ENCODE data around the gene BLMH.

BLMH gene

GRCh38 chr17:30253312-30253711, 38.4 kb downstream of the BLMH start:
- H3K9me3 ChIP-seq (ENCODE audit: insufficient read depth, low read depth, low read length), result no peaks in the 10 kb centered on the region
- H2AFZ ChIP-seq (ENCODE audit: low read length), result no peak overlapping the region
- TF ChIP-seq EZH2phosphoT487 (IDR thresholded peaks at IDR 0.05; ENCODE audit: borderline replicate concordance), result no peak
- no peak for TF ChIP-seq CTCF (conservative IDR thresholded peaks at IDR 0.05; ENCODE audit: low read length)
- H3K4me3 ChIP-seq (ENCODE audit: low read length, poor library complexity, severe bottlenecking), result no peak overlapping the region
- peaks cover 7% of the 10 kb centered on the region for H3K4me1 ChIP-seq (ENCODE audit: insufficient read depth, low read length, poor library complexity, severe bottlenecking)
- H3K4me2 ChIP-seq (ENCODE audit: low read depth, low read length, poor library complexity, severe bottlenecking), result no peak overlapping the region
- H3K36me3 ChIP-seq (ENCODE audit: insufficient read depth, low read length), result peaks cover 38% of the 10 kb centered on the region; the same call in 1 of the 2 replicates
- H3K79me2 ChIP-seq (ENCODE audit: insufficient read depth, low read length), result no peaks in the 10 kb centered on the region
- H4K20me1 ChIP-seq (ENCODE audit: insufficient read depth, low read length, poor library complexity, severe bottlenecking), result peaks cover 2% of the 10 kb centered on the region
- no peaks in the 10 kb centered on the region for H3K27me3 ChIP-seq (ENCODE audit: insufficient read depth, low read length, poor library complexity, severe bottlenecking)
- peaks cover 5% of the 10 kb centered on the region; the same call in 1 of the 2 replicates for H3F3A ChIP-seq (ENCODE audit: low read depth)
- no peak overlapping the region for H3K9ac ChIP-seq (ENCODE audit: low read depth, low read length, poor library complexity, severe bottlenecking)
- H3K9me2 ChIP-seq (replicated peaks; ENCODE audit: low read depth, low read length), result no peaks in the 10 kb centered on the region

GRCh38 chr17:30251931-30252330, 39.8 kb downstream of the BLMH start:
- Histone ChIP-seq H3K27me3 (ENCODE audit: insufficient read depth, low read length, poor library complexity, severe bottlenecking) (no peaks in the 10 kb centered on the region), H4K20me1 (ENCODE audit: insufficient read depth, low read length, poor library complexity, severe bottlenecking) (no peaks in the 10 kb centered on the region), H3K9me3 (ENCODE audit: insufficient read depth, low read depth, low read length) (no peaks in the 10 kb centered on the region), H2AFZ (ENCODE audit: low read length) (no peak overlapping the region), H3K79me2 (ENCODE audit: insufficient read depth, low read length) (no peaks in the 10 kb centered on the region), H3F3A (ENCODE audit: low read depth) (no peaks in the 10 kb centered on the region), H3K4me3 (ENCODE audit: low read length, poor library complexity, severe bottlenecking) (no peak overlapping the region), H3K9me2 (replicated peaks; ENCODE audit: low read depth, low read length) (no peaks in the 10 kb centered on the region), H3K4me2 (ENCODE audit: low read depth, low read length, poor library complexity, severe bottlenecking) (no peak overlapping the region), H3K9ac (ENCODE audit: low read depth, low read length, poor library complexity, severe bottlenecking) (no peak overlapping the region), H3K4me1 (ENCODE audit: insufficient read depth, low read length, poor library complexity, severe bottlenecking) (no peaks in the 10 kb centered on the region), H3K36me3 (ENCODE audit: insufficient read depth, low read length) (peaks cover 49% of the 10 kb centered on the region; the same call in 1 of the 2 replicates)
- TF ChIP-seq CTCF (conservative IDR thresholded peaks at IDR 0.05; ENCODE audit: low read length) (no peak), EZH2phosphoT487 (IDR thresholded peaks at IDR 0.05; ENCODE audit: borderline replicate concordance) (no peak)

GRCh38 chr17:30249460-30249859, 42.3 kb downstream of the BLMH start:
- Histone ChIP-seq H3K36me3 (ENCODE audit: insufficient read depth, low read length) (peaks cover 48% of the 10 kb centered on the region; the same call in 1 of the 2 replicates), H3F3A (ENCODE audit: low read depth) (no peaks in the 10 kb centered on the region)

More at GRCh38 chr17:30249460-30249859, 42.3 kb downstream of the BLMH start:
- Histone ChIP-seq H3K9me3 (ENCODE audit: insufficient read depth, low read depth, low read length) (no peaks in the 10 kb centered on the region), H3K9me2 (replicated peaks; ENCODE audit: low read depth, low read length) (no peaks in the 10 kb centered on the region), H3K4me3 (ENCODE audit: low read length, poor library complexity, severe bottlenecking) (no peak overlapping the region), H4K20me1 (ENCODE audit: insufficient read depth, low read length, poor library complexity, severe bottlenecking) (no peaks in the 10 kb centered on the region), H3K4me2 (ENCODE audit: low read depth, low read length, poor library complexity, severe bottlenecking) (no peak overlapping the region), H3K4me1 (ENCODE audit: insufficient read depth, low read length, poor library complexity, severe bottlenecking) (no peaks in the 10 kb centered on the region), H3K27me3 (ENCODE audit: insufficient read depth, low read length, poor library complexity, severe bottlenecking) (no peaks in the 10 kb centered on the region), H3K9ac (ENCODE audit: low read depth, low read length, poor library complexity, severe bottlenecking) (no peak overlapping the region), H3K79me2 (ENCODE audit: insufficient read depth, low read length) (no peaks in the 10 kb centered on the region), H2AFZ (ENCODE audit: low read length) (no peak overlapping the region)
- TF ChIP-seq EZH2phosphoT487 (IDR thresholded peaks at IDR 0.05; ENCODE audit: borderline replicate concordance) (no peak), CTCF (conservative IDR thresholded peaks at IDR 0.05; ENCODE audit: low read length) (no peak)
